ENCODE measurements around the gene MDH2. TPM values are rescaled to one million over a fixed set of nuclear protein-coding genes. Genes with fewer than 3 reads are reported as not detected.

Gene MDH2
- total and polyA plus RNA-seq, 4 donors: 33.6 to 275 (median 163) TPM

DNA sequence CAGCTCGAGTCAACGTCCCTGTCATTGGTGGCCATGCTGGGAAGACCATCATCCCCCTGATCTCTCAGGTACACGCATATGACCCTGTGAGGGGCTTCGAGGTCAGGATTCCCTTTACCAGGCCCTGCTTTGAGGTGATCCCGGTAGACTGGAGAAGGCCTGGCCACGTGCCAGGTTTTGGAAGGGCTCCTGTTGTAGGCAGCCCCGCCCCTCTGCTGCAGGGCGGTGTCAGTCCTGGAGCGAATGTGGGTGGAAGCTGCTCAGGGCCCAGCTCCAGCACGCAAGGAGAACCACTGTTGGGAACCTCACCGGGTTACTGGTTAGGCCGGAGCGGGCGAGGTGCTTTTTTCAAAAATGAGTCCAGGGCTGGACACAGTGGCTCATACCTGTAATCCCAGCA is 15.6 kb downstream of the MDH2 start:
- no peaks in the 10 kb centered on the region for H3K9me3 ChIP-seq (ENCODE audit: control insufficient read depth in 4 of 4, low read length in 3 of 4)
- DNase-seq (ENCODE audit: low spot score): peak; percentile 63
- WGBS: 73% methylated on average over 14 of the region's 14 CpGs
- no peak overlapping the region for H3K9ac ChIP-seq (ENCODE audit: low read depth in 1 of 2, low read length in 2 of 2)
- TF ChIP-seq, protein P1, sequence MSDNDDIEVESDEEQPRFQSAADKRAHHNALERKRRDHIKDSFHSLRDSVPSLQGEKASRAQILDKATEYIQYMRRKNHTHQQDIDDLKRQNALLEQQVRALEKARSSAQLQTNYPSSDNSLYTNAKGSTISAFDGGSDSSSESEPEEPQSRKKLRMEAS (IDR thresholded peaks at IDR 0.05): no peak
- TF ChIP-seq HNF4G (IDR thresholded peaks at IDR 0.05) (no peak), FOXA1 (IDR thresholded peaks at IDR 0.05) (no peak), TAF1 (conservative IDR thresholded peaks at IDR 0.05) (no peak), SP1 (IDR thresholded peaks at IDR 0.05) (no peak), HNF4A (conservative IDR thresholded peaks at IDR 0.05) (no peak), JUND (IDR thresholded peaks at IDR 0.05) (no peak), RAD21 (IDR thresholded peaks at IDR 0.05) (no peak), RXRA (IDR thresholded peaks at IDR 0.05) (no peak), NR2F2 (IDR thresholded peaks at IDR 0.05) (no peak), FOXA2 (IDR thresholded peaks at IDR 0.05) (no peak), EGR1 (IDR thresholded peaks at IDR 0.05; ENCODE audit: low read depth in 2 of 2) (no peak), GABPA (IDR thresholded peaks at IDR 0.05 in 1 of 2, conservative IDR thresholded peaks at IDR 0.05 in 1 of 2) (no peak), YY1 (IDR thresholded peaks at IDR 0.05) (no peak)
- TF ChIP-seq, protein P2, sequence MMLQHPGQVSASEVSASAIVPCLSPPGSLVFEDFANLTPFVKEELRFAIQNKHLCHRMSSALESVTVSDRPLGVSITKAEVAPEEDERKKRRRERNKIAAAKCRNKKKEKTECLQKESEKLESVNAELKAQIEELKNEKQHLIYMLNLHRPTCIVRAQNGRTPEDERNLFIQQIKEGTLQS (IDR thresholded peaks at IDR 0.05): no peak
- TF ChIP-seq, protein P3, sequence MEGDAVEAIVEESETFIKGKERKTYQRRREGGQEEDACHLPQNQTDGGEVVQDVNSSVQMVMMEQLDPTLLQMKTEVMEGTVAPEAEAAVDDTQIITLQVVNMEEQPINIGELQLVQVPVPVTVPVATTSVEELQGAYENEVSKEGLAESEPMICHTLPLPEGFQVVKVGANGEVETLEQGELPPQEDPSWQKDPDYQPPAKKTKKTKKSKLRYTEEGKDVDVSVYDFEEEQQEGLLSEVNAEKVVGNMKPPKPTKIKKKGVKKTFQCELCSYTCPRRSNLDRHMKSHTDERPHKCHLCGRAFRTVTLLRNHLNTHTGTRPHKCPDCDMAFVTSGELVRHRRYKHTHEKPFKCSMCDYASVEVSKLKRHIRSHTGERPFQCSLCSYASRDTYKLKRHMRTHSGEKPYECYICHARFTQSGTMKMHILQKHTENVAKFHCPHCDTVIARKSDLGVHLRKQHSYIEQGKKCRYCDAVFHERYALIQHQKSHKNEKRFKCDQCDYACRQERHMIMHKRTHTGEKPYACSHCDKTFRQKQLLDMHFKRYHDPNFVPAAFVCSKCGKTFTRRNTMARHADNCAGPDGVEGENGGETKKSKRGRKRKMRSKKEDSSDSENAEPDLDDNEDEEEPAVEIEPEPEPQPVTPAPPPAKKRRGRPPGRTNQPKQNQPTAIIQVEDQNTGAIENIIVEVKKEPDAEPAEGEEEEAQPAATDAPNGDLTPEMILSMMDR (IDR thresholded peaks at IDR 0.05; ENCODE audit: low read depth, low read length, missing input control): no peak
- TF ChIP-seq, protein P4, sequence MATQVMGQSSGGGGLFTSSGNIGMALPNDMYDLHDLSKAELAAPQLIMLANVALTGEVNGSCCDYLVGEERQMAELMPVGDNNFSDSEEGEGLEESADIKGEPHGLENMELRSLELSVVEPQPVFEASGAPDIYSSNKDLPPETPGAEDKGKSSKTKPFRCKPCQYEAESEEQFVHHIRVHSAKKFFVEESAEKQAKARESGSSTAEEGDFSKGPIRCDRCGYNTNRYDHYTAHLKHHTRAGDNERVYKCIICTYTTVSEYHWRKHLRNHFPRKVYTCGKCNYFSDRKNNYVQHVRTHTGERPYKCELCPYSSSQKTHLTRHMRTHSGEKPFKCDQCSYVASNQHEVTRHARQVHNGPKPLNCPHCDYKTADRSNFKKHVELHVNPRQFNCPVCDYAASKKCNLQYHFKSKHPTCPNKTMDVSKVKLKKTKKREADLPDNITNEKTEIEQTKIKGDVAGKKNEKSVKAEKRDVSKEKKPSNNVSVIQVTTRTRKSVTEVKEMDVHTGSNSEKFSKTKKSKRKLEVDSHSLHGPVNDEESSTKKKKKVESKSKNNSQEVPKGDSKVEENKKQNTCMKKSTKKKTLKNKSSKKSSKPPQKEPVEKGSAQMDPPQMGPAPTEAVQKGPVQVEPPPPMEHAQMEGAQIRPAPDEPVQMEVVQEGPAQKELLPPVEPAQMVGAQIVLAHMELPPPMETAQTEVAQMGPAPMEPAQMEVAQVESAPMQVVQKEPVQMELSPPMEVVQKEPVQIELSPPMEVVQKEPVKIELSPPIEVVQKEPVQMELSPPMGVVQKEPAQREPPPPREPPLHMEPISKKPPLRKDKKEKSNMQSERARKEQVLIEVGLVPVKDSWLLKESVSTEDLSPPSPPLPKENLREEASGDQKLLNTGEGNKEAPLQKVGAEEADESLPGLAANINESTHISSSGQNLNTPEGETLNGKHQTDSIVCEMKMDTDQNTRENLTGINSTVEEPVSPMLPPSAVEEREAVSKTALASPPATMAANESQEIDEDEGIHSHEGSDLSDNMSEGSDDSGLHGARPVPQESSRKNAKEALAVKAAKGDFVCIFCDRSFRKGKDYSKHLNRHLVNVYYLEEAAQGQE (IDR thresholded peaks at IDR 0.05): no peak
- TF ChIP-seq, protein P5, sequence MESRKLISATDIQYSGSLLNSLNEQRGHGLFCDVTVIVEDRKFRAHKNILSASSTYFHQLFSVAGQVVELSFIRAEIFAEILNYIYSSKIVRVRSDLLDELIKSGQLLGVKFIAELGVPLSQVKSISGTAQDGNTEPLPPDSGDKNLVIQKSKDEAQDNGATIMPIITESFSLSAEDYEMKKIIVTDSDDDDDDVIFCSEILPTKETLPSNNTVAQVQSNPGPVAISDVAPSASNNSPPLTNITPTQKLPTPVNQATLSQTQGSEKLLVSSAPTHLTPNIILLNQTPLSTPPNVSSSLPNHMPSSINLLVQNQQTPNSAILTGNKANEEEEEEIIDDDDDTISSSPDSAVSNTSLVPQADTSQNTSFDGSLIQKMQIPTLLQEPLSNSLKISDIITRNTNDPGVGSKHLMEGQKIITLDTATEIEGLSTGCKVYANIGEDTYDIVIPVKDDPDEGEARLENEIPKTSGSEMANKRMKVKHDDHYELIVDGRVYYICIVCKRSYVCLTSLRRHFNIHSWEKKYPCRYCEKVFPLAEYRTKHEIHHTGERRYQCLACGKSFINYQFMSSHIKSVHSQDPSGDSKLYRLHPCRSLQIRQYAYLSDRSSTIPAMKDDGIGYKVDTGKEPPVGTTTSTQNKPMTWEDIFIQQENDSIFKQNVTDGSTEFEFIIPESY (IDR thresholded peaks at IDR 0.05): no peak
- H3K4me1 ChIP-seq (ENCODE audit: control insufficient read depth in 4 of 4, insufficient read depth in 4 of 4, low read length in 3 of 4): peaks cover 6 to 32% (median 26%) of the 10 kb centered on the region in 4 donors
- H3K4me3 ChIP-seq (ENCODE audit: low read depth in 1 of 3, low read length in 3 of 3): no peak overlapping the region
- H3K36me3 ChIP-seq (ENCODE audit: control insufficient read depth in 4 of 4, insufficient read depth in 3 of 4, low read depth in 1 of 4, low read length in 3 of 4): peaks cover 14 to 78% (median 47%) of the 10 kb centered on the region in 4 donors
- no peak overlapping the region for H3K27ac ChIP-seq (ENCODE audit: low read depth in 1 of 2, low read length in 2 of 2)
- H3K27me3 ChIP-seq (ENCODE audit: control insufficient read depth in 4 of 4, insufficient read depth in 4 of 4, low read length in 3 of 4): no peaks in the 10 kb centered on the region

Data from liver (tissue), 9 donors.